Middle frontal gyrus (tissue), 1 donor: Measurements from ENCODE around the gene ZMYND8.
"Not testable (repeated sequence)": the region's sequence is repeated elsewhere in the genome, so short reads cannot be mapped to it uniquely, and the experiment has no call there.

ENCODE experiments used
- DNase-seq: peaks from one replicate; pipeline ENCODE4 v3.0.0-alpha.2; 2015; ENCODE audit warnings: low spot score; ENCODE audit errors: extremely low spot score

The ZMYND8 gene

GRCh38 chr20:47310729-47311128, 45.8 kb downstream of the ZMYND8 start:
- DNase-seq, result no peak

DNA sequence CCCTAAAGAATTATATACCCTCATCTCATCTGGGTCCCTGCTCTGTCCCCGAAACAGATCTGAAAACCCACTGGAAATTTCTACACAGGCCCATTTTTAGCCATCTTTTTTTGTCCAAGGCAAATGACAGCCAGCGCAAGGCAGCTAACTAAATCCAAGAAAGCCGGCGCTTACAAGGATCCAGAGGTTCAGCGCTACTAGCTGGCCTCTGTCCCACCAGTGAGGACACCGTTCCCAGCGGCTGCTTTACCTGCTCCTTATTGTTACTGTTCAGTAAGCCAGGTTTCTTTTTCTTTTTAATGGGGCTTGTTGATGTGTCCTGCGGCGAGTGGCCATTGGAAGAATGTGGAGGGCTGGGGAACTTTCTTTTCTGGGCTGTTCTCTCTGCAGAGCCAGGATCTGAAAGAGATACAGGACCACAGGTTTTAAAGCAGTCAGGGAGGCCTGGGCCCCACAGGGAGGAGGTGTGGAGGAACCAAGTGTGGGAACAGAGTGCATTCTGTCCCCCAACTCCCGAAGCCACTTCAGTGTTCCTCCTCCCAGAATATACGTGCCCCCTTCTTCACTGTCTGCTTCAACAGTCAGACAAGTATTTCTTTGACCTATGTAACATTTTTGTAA, 46.6 kb downstream of the ZMYND8 start:
- DNase-seq, result no peak

DNA sequence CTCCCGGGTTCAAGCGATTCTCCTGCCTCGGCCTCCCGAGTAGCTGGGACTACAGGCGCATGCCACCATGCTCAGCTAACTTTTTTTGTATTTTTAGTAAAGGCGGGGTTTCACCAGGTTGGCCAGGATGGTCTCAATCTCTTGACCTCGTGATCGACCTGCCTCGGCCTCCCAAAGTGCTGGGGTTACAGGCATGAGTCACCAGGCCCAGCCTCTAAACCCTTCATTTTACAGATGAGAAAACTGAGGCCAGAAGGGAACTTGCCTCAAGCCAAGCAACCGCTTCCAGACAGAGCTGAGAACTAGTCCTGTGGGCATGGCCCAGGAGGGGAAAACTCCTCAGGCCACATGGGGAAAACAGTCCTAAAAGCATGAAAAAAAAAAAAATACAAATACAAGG, 47.1 kb downstream of the ZMYND8 start:
- DNase-seq, result no peak

GRCh38 chr20:47307569-47307968, 48.9 kb downstream of the ZMYND8 start:
- not testable (repeated sequence) for DNase-seq

- no peak for DNase-seq
Measured at GRCh38 chr20:47306755-47307370, 49.6 kb downstream of the ZMYND8 start.

DNA sequence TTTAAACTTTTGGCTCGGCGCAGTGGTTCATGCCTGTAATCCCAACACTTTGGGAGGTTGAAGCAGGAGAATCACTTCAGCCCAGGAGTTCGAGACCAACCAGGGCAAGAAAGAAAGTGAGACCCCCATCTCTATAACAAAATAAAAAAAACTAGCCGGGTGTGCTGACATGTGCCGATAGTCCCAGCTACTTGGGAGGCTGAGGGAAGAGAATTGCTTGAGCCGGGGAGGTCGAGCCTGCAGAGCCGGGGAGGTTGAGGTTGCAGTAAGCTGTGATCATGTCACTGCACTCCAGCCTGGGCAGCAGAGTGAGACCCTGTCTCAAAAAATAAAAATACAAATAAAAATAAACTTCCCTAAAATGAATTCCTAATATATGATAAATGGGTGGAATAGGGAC, 50.4 kb downstream of the ZMYND8 start:
- no peak for DNase-seq

DNA sequence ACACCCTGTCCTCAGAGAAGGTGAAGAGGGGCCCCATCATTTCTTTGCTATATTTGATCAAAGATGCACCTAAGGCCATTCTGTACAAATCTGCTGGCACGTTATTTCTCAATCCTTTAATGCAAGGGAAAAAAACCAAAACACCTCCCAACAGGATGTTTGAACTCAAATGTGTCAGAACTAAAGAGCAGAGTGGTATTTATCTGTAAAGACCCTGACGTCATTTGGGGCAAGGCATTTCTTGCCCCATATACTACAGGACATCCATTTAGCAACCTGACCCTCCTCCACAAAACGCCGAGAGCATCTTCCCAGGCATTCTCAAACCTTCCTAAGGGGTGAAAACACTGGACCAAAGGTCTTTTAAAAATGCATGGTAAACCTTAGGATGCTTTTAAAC, 50.8 kb downstream of the ZMYND8 start:
- DNase-seq, result no peak

DNA sequence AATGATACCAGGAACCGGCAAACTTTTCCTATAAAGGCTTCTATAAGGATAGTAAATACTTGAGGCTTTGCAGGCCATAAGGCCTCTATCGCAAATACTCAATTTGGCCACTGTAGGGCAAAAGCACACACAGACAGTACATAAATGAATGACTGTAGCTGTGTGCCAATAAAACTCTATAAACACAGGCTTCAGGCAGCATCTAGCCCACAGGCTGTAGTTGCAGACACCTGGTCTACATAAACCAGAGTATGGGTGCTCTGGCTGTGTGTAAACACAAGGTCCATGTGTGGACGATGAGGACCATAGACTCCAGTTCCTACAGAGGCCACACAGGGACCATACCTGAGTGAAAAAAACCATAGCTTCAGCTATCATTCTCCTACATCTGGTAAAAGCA, 52.2 kb downstream of the ZMYND8 start:
- DNase-seq, result no peak

- no peak for DNase-seq
Measured at GRCh38 chr20:47303736-47304135, 52.8 kb downstream of the ZMYND8 start.

DNA sequence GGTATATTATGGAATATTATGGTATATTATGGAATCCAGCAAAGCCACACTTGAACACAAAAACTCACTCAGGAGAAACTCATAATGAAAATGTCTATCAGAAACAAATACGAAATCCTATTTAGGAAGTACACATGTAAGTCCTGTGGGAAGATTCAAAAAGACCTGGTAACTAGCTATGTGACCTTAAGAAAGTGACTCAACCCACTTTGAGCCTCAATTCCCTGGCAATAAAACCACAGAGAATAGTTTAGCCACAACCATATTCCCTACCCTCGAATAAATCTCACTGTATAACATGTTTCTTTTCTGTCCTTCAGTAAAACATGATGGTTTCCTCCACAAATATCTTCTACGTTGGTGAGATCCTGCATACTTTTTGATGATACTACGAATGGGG, 56.4 kb downstream of the ZMYND8 start:
- no peak for DNase-seq

- no peak for DNase-seq
Measured at GRCh38 chr20:47298624-47299023, 57.9 kb downstream of the ZMYND8 start.

DNA sequence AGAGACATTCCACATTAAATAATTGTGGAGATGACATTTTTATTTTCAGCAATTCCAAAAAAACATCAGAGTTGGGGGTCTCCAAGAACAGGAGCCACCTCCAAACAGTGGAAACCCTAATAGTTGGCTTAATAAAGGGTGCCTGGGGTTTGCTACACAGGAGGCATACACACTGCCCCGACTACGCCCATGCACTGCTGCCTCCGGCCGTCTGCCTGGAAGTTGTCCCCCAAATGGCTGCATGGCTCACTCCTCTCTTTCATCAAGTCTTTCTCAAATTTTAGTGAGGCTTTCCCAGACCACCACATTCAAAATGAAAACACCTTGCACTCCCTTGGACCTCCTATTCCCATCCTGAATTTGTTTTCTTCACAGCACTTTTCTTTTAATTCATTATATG, 58.8 kb downstream of the ZMYND8 start:
- DNase-seq, result no peak

DNA sequence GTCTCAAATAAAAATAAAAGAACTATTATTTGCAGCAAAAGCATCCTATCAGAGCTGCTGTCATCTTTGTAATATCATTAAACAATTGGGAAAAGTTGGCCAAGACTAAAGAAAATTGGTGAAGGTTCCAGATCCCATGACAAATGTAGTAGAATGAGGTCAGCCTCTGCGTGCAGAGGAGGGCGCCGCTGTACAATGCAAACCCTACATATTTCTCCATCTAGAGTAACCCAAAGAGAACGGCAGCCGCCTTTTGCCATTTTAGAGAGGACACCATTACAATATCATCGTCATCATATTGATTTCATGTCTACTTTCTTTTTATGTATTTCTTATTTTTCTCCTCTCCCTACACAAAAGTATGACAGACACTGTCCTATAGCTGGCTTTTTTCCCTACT, 59.5 kb downstream of the ZMYND8 start:
- DNase-seq, result no peak

DNA sequence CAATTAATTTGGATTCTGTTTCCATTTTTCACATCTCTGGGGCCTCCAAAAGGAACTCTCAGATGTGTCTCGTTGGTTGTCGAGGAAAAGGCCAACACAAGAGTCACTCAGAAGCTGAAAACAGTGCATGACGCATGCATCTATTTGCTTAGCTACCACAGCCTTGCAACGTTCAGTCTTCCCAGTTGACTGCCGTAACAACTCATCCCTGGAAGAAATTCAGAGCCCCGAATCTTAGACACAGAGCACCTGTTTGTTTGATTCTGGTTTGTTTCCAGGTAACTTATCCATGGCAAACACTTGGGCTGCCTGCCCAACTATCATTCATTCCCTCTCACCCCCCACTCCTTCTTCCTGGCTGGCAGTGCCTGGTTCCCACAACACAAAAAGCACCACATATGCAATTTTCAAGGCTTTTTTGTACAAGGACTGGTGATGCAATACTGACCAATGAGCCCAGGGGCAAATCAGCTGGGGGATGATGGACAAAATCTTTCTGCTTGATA, 60.5 kb downstream of the ZMYND8 start:
- DNase-seq, result peak; percentile 47

GRCh38 chr20:47295129-47295813, 61.2 kb downstream of the ZMYND8 start:
- DNase-seq, result no peak

GRCh38 chr20:47293631-47294030, 62.9 kb downstream of the ZMYND8 start:
- no peak for DNase-seq

GRCh38 chr20:47292581-47292980, 63.9 kb downstream of the ZMYND8 start:
- DNase-seq, result no peak

GRCh38 chr20:47290666-47291430, 65.7 kb downstream of the ZMYND8 start:
- no peak for DNase-seq

DNA sequence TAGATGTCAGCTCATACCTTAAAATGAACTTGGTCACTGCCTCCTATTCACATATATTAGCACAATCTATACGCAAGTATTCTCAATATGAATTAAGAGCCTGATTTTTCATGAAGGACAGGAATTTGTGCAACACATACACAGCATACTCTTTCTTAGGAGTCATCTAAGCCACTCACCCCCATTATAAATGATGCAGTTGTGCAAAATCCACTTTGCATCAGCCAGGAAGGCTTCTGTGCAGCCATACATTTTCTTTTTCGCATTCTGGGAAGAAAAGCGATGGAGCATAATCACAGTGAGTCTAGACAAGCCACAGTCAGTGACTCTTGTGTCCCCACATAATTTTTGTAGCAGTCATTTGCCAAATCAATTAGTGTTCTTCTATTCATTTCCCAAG, 66.5 kb downstream of the ZMYND8 start:
- no peak for DNase-seq

DNA sequence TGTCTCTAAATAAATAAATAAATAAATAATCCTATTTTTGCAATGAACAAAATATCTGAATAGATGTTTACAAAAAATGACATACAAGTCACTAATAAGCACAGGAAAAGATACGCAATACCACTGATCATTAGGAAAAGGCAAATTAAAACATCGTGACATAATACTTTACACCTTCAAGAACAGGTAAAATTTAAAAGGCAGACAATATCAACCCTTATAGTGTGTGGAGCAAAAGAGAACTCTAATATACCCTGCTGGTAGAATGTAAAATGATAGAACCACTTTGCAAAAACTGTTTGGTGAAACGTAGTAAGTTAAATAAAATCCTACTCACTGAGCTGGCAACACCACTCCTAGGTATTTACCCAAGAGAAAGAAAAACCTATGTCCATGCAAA, 67.4 kb downstream of the ZMYND8 start:
- no peak for DNase-seq

- not testable (repeated sequence) for DNase-seq
Measured at GRCh38 chr20:47288530-47288929, 68.0 kb downstream of the ZMYND8 start.

DNA sequence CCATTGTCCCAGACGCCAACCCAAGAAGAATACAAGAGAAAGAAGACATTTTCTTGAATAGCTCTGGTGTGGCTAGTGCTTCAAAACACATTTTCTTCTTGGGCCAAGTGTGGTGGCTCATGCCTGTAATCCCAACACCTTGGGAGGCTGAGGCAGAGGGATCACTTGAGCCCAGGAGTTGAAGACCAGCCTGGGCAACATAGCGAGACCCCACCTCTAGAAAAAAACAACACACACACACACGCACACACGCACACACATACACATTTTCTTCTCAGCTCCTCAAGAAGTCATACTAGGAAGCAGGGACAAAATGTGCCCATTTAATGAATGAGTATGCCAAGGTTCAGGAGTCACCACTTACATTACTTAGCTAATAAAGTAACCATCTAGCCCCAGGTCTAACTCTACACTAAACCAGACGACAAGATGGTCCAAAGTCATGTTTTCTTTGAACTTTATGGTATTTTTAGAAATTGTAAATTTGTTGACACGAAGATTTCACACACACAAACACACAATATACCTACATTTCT, 68.8 kb downstream of the ZMYND8 start:
- DNase-seq, result no peak
